GM19025 (cell line): ENCODE measurements around the gene DOCK8.
"Not testable (repeated sequence)": the region's sequence is repeated elsewhere in the genome, so short reads cannot be mapped to it uniquely, and the experiment has no call there.

Experiments
- ATAC-seq: cut with Tn5 transposase; IDR thresholded peaks from one replicate; pipeline ENCODE4 v1.9.1; 2021; ENCODE audit warnings: mild to moderate bottlenecking, low read depth, moderate library complexity; ENCODE audit not compliant: unreplicated experiment

Gene DOCK8

DNA sequence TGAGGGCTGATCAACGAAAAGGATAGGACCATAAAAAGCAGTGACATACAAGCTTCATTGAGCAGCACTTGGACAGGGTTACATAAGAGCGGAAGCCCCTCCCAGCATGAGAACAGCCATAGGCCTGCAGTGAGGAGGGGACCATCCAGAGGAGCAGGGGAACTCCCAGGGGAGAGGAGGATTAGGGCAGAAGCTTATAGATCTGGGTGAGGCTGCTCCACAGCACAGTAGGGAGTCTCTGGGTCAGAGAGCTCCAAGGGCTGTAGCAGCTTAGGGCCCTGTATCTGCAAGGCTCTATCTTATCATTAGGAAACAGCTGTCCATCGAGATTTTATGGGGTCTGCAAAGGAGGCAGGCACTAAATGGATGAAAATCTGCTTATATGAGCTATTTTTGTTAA, 186.6 kb downstream of the DOCK8 start:
- no peak for ATAC-seq

DNA sequence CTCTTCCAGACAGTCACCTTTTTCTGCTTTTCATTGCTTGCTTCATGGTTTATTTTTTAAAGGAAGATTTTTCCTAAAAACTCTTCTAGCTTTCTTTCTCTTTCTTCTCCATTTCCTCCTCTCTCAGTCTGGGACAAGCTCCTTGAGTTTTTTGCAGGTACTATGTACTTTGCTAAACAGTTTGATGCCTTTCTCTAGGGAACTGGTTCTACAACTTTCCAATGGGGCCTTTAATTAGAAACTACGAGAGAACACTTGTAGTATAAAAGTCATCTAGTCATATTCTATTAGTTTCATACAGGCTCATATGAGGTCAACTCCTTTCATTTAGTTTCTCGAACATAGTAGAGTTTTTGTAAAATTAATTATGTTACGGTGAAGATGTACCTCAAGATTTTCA, 189.6 kb downstream of the DOCK8 start:
- ATAC-seq, result no peak

GRCh38 chr9:405341-405740, 190.7 kb downstream of the DOCK8 start:
- no peak for ATAC-seq

GRCh38 chr9:406886-407654, 192.4 kb downstream of the DOCK8 start:
- ATAC-seq, result no peak

DNA sequence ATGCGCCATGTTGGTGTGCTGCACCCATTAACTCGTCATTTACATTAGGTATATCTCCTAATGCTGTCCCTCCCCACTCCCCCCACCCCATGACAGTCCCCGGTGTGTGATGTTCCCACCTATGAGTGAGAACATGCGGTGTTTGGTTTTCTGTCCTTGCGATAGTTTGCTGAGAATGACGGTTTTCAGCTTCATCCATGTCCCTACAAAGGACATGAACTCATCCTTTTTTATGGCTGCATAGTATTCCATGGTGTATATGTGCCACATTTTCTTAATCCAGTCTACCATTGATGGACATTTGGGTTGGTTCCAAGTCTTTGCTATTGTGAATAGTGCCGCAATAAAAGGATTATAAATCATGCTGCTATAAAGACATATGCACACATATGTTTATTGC, 195.0 kb downstream of the DOCK8 start:
- ATAC-seq, result not testable (repeated sequence)

DNA sequence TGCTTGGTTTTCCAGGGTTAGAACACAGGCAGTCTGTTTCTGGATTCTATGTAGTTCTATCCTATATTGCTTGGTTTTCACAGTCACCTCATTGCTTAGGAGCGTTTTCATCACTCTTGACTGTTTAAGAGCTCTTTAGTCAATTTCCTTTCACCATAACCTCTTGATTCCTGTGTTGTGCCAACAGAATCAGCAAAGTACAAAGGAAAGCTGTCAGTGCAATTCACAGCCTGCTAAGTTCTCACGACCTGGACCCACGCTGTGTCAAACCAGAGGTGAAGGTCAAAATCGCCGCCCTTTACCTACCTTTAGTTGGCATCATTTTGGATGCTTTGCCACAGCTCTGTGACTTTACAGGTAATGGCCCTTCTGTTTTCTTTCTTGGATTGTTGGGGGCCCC, 199.9 kb downstream of the DOCK8 start:
- no peak for ATAC-seq

- no peak for ATAC-seq
Observed at GRCh38 chr9:419571-420171, 205.0 kb downstream of the DOCK8 start.

- ATAC-seq, result no peak
Observed at GRCh38 chr9:421896-422295, 207.2 kb downstream of the DOCK8 start.

DNA sequence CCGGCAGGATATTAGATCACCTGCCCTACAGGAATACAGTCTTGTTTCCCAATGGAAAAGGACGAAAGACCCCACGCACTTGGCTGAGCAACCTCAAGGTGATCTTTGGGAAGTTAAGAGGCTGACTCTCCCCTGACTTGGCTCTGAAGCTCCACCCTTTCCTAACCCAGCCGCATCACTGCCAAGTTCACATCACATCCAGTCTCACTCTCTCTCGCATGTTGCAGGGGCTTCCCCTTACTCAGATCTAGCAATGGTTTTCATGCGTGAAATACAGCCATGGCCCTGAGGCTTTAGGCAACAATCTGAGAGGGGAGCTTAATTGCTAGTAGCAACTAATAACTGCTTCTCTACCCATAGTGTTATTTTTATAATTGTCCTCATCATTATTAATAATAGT, 211.6 kb downstream of the DOCK8 start:
- ATAC-seq, result no peak

DNA sequence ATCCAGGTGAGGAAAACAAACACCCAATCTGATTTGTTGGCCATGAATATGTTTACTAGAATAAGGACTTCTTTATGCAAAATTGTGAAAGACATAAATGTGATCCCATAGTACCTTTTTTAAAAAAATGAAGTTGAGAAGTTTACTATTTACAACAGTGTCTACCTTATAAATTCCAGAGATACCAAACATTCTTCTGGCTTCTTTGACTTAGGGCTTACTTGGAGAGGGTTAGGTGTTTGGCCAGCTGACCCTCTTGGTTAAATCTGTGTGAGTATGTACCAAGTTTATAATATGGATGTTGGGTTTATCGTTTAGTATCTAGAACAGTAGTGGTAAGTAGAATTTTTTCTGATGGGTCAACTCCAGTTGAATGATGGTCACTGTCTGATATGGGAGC, 212.3 kb downstream of the DOCK8 start:
- ATAC-seq, result no peak

- no peak for ATAC-seq
Observed at GRCh38 chr9:431701-432100, 217.0 kb downstream of the DOCK8 start.

DNA sequence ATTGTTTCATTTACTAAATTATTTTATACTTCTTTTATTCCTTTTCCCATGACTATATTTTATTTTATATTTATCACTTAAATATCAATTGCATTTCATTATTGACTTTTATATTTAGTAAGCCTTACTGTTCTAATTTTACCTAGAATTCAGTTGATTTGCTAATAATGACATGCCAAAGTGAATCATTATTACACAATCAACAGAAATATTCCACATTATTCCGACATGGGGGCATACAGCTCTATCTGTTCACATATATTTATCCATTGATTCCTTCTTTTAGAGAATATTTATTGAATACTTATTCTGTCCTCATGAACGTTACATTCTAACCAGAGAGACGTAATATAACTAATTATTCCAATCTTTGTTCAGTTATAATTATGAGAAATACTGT, 221.8 kb downstream of the DOCK8 start:
- no peak for ATAC-seq

GRCh38 chr9:437066-437465, 222.4 kb downstream of the DOCK8 start:
- no peak for ATAC-seq

DNA sequence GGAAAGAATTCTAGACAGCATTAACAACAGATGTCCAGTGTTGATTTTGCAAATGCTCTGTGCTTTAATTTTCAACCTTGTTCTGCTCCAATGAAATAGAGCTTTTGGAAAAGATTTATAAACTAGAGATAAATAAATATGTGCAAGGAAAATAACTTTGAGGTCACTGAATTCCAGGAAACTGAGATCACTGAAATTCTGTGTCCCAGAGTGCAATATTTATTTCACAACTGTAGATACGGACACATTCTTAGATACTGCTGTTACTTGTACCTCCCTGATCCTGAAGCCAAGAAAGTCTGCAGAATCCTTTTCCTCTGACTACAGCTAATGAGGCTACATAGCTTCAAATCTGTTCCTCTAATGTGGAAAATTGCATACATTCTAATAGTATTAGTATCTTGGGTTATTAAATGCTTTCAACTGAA, 222.9 kb downstream of the DOCK8 start:
- no peak for ATAC-seq

- ATAC-seq, result no peak
Observed at GRCh38 chr9:438066-438465, 223.4 kb downstream of the DOCK8 start.

- ATAC-seq, result no peak
Observed at GRCh38 chr9:438961-439768, 224.5 kb downstream of the DOCK8 start.

DNA sequence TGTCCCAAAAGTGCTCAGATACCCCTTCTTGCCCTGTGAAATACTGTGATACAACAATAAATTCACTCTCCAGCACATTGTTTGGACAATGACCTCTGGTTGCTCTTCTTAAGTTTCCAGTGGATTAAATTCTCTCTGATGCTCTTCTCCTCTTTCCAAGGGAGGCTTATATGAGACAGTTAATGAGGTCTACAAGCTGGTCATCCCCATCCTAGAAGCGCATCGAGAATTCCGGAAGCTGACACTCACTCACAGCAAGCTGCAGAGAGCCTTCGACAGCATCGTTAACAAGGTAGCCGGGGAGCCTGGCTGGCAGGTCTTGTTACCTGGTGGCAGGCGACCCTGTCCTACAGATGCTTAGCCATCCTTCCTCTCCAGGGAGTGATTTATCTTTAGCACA, 226.5 kb downstream of the DOCK8 start:
- no peak for ATAC-seq

DNA sequence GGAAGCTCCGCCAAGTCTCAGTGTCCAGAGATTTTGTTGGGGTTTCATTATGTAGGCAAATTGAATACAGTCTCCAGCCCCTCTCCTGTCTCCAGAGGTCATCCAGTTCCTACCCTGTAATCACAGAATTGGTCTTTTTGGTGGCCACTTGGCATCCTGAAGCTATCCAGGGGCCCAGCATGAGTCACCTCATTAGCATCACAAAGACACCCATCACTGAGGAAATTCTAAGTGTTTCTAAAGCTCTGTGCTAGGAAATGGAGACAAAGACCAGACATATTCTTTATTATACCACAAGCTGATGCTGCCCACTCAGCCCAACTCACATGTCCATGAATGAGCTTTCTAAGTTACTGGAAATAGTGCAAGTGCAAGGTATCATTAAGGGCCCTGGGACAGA, 229.9 kb downstream of the DOCK8 start:
- no peak for ATAC-seq

GRCh38 chr9:445033-445432, 230.4 kb downstream of the DOCK8 start:
- no peak for ATAC-seq

DNA sequence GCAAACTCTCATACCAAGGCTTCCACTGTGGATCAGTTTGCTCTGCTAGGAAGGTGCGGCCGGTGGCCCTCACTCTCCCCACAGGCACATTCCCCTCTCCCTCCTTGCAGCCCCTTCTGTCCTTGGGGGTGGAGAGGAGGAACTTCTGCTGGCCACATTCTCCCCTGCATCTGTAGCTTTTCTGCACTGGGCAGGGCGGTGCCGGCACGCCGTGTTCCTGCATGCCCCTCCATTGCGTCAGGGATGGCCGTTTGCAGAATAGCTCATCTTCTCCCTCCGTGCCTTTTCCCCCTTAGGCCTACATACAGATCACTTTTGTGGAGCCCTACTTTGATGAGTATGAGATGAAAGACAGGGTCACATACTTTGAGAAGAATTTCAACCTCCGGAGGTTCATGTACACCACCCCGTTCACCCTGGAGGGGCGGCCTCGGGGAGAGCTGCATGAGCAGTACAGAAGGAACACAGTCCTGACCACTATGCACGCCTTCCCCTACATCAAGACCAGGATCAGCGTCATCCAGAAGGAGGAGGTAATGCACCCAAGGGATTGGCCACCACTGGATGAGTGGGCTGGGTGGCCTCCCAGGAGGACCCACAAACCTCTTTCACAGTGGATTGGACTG, 231.5 kb downstream of the DOCK8 start:
- ATAC-seq, result no peak
